ENCODE results near the gene TRABD2B.

DNA sequence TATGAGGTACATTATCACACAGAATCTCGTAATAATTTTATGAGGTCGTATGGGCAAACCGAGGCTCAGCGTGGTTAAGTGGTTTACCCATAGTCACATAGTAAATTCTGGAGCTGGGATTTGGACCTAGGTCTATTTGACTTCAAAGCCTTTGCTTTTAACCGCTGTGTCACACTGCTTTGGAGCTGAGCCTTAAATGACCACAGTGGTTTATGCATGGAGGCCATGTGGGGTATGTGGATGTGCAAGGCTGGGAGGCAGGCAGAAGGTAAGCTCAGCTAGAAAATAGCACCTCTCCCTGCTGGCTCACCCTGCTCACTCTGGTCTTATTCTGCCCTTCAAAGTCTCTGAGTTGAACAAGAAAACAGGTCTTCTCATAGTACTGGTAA lies 269.5 kb downstream of the TRABD2B start:
- TF ChIP-seq, protein P1, sequence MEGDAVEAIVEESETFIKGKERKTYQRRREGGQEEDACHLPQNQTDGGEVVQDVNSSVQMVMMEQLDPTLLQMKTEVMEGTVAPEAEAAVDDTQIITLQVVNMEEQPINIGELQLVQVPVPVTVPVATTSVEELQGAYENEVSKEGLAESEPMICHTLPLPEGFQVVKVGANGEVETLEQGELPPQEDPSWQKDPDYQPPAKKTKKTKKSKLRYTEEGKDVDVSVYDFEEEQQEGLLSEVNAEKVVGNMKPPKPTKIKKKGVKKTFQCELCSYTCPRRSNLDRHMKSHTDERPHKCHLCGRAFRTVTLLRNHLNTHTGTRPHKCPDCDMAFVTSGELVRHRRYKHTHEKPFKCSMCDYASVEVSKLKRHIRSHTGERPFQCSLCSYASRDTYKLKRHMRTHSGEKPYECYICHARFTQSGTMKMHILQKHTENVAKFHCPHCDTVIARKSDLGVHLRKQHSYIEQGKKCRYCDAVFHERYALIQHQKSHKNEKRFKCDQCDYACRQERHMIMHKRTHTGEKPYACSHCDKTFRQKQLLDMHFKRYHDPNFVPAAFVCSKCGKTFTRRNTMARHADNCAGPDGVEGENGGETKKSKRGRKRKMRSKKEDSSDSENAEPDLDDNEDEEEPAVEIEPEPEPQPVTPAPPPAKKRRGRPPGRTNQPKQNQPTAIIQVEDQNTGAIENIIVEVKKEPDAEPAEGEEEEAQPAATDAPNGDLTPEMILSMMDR (IDR thresholded peaks at IDR 0.05; ENCODE audit: insufficient read depth, low read depth, low read length), result no peak
- no peak for TF ChIP-seq EZH2 (IDR thresholded peaks at IDR 0.05; ENCODE audit: insufficient read depth, low read length)
